Stimulated activated CD4-positive, alpha-beta T cell treated with anti-CD3 and anti-CD28 coated beads, Interleukin-4, amount 100 ng/mL, for 48 hours (primary cell): ENCODE data around the gene AP1G1.
A peak's percentile ranks its signal among the peaks of the same experiment; 100 is the strongest.
"Not testable (repeated sequence)": the region's sequence is repeated elsewhere in the genome, so short reads cannot be mapped to it uniquely, and the experiment has no call there.

Experiments
- DNase-seq, 2 donors: peaks; one replicate each; pipeline ENCODE4 v3.0.0-alpha.2; 2020; ENCODE audit warnings: low read depth in 2 of 2

AP1G1 gene

GRCh38 chr16:71810155-71810530, 1.5 kb upstream of the AP1G1 start:
- not testable (repeated sequence) for DNase-seq

GRCh38 chr16:71807905-71808592, 585 bp downstream of the AP1G1 start:
- DNase-seq: peak; percentile 35 to 47

GRCh38 chr16:71803305-71803690, 5.3 kb downstream of the AP1G1 start:
- DNase-seq: no peak

GRCh38 chr16:71796501-71797097, 12.0 kb downstream of the AP1G1 start:
- DNase-seq: no peak

GRCh38 chr16:71794943-71795342, 13.7 kb downstream of the AP1G1 start:
- DNase-seq: no peak

GRCh38 chr16:71794018-71794417, 14.6 kb downstream of the AP1G1 start:
- no peak for DNase-seq

- DNase-seq: no peak
Measured at GRCh38 chr16:71792176-71792575, 16.5 kb downstream of the AP1G1 start.

- not testable (repeated sequence) for DNase-seq
Measured at GRCh38 chr16:71790329-71790728, 18.3 kb downstream of the AP1G1 start.

GRCh38 chr16:71789136-71789535, 19.5 kb downstream of the AP1G1 start:
- DNase-seq: no peak

GRCh38 chr16:71788578-71788977, 20.1 kb downstream of the AP1G1 start:
- no peak for DNase-seq

GRCh38 chr16:71785143-71785542, 23.5 kb downstream of the AP1G1 start:
- DNase-seq: not testable (repeated sequence)

GRCh38 chr16:71784093-71784492, 24.5 kb downstream of the AP1G1 start:
- DNase-seq: no peak

- DNase-seq: no peak
Measured at GRCh38 chr16:71781741-71782140, 26.9 kb downstream of the AP1G1 start.

- no peak for DNase-seq
Measured at GRCh38 chr16:71780521-71781089, 28.0 kb downstream of the AP1G1 start.

- no peak for DNase-seq
Measured at GRCh38 chr16:71778780-71779179, 29.9 kb downstream of the AP1G1 start.

- no peak for DNase-seq
Measured at GRCh38 chr16:71777329-71777728, 31.3 kb downstream of the AP1G1 start.

GRCh38 chr16:71775949-71776348, 32.7 kb downstream of the AP1G1 start:
- DNase-seq: no peak

GRCh38 chr16:71771571-71771970, 37.1 kb downstream of the AP1G1 start:
- DNase-seq: no peak

- DNase-seq: no peak
Measured at GRCh38 chr16:71769222-71769621, 39.4 kb downstream of the AP1G1 start.

GRCh38 chr16:71767060-71767900, 41.4 kb downstream of the AP1G1 start:
- no peak for DNase-seq

- no peak for DNase-seq
Measured at GRCh38 chr16:71762186-71762585, 46.4 kb downstream of the AP1G1 start.

GRCh38 chr16:71761097-71761496, 47.5 kb downstream of the AP1G1 start:
- DNase-seq: no peak
